A549 (cell line): Measurements from ENCODE around the gene POM121L2. TPM values are rescaled to one million over a fixed set of nuclear protein-coding genes. Genes with fewer than 3 reads are reported as not detected.
A peak's percentile ranks its signal among the peaks of the same experiment; 100 is the strongest.

ENCODE experiments used
- ATAC-seq, 2 experiments: fragments of 200-7000 bp in 1 of 2; fragments of >200 bp in 1 of 2; cut with Nextera tagmentation in 1 of 2; cut with Tn5 transposase in 1 of 2; 3 replicates each; pipeline versions ENCODE4 v1.8.0 to v1.9.1; 2018 to 2020; ENCODE audit warnings: mild to moderate bottlenecking in 1 of 2, moderate library complexity in 1 of 2
- CTCF ChIA-PET: fragments of 300-600 bp; sonication (Branson Sonifier 250); formaldehyde crosslinking; extraction: SDS; loops from one replicate; lab custom pipeline; 2021; ENCODE audit warnings: antibody characterized with exemption, inconsistent platforms; lab: Yijun Ruan, JAX
- POLR2A ChIA-PET: fragments of 350-600 bp; formaldehyde crosslinking; extraction: SDS; loops from one replicate; lab custom pipeline; 2021; ENCODE audit warnings: antibody characterized with exemption, inconsistent platforms; lab: Yijun Ruan, JAX
- DNase-seq, 2 experiments: peaks; one replicate each; pipeline versions ENCODE4 v3.0.0 to v3.0.0-alpha.2; 2011 to 2016; ENCODE audit warnings: low read depth in 1 of 2, low spot score in 1 of 2
- FAIRE-seq: peaks from 2 replicates; lab custom pipeline; 2011; peaks lifted over from hg19 to GRCh38; lab: Jason Lieb, UNC
- H3K27ac ChIP-seq, 2 experiments: fragments of >200 bp; sonication (Bioruptor Twin); formaldehyde crosslinking; 3 replicates each; pipeline ENCODE4 v1.5.1; 2016 to 2017
- H3K4me1 ChIP-seq: fragments of >200 bp; sonication (Bioruptor Twin); formaldehyde crosslinking; 3 replicates; pipeline ENCODE4 v1.6.1; 2016
- H3K4me2 ChIP-seq: fragments of >200 bp; sonication (Bioruptor Twin); formaldehyde crosslinking; 3 replicates; pipeline ENCODE4 v1.6.1; 2016
- H3K4me3 ChIP-seq: fragments of >200 bp; sonication (Bioruptor Twin); formaldehyde crosslinking; 3 replicates; pipeline ENCODE4 v1.5.1; 2016
- H3K9me3 ChIP-seq: fragments of >200 bp; sonication (Bioruptor Twin); formaldehyde crosslinking; 3 replicates; pipeline ENCODE4 v1.6.1; 2016
- CBX2 ChIP-seq: fragments of 200-600 bp; sonication (generic); IDR thresholded peaks from 2 replicates; pipeline ENCODE4 v1.6.1; 2016; ENCODE audit warnings: low read depth, mild to moderate bottlenecking, borderline replicate concordance
- CHD2 ChIP-seq: fragments of 150-350 bp; IDR thresholded peaks from 2 replicates; pipeline ENCODE4 v1.6.1; 2014; ENCODE audit warnings: low read length; ENCODE audit not compliant: partially characterized antibody
- CHD4 ChIP-seq: fragments of 200-600 bp; sonication (generic); IDR thresholded peaks from 2 replicates; pipeline ENCODE4 v1.6.1; 2016; ENCODE audit warnings: antibody characterized with exemption, mild to moderate bottlenecking, borderline replicate concordance
- FOSL2 ChIP-seq, 2 experiments: fragments of 450-650 bp in 1 of 2; fragments of >200 bp in 1 of 2; sonication (Bioruptor Twin) in 1 of 2; formaldehyde crosslinking; IDR thresholded peaks; 2 replicates each; pipeline versions ENCODE4 v1.5.0 to v1.6.1; 2016 to 2020; ENCODE audit warnings: mild to moderate bottlenecking in 1 of 2, moderate library complexity in 1 of 2
- HDAC2 ChIP-seq: fragments of 200-600 bp; sonication (generic); IDR thresholded peaks from 2 replicates; pipeline ENCODE4 v1.6.1; 2016
- HEYL ChIP-seq: fragments of 250-450 bp; sonication (Bioruptor Pico); IDR thresholded peaks from 2 replicates; pipeline ENCODE4 v1.8.0; 2021; ENCODE audit warnings: mild to moderate bottlenecking, moderate library complexity
- HOXA7 ChIP-seq: fragments of 250-450 bp; sonication (Bioruptor Pico); IDR thresholded peaks from 2 replicates; pipeline ENCODE4 v1.5.0; 2020; ENCODE audit warnings: mild to moderate bottlenecking, moderate library complexity
- JUNB ChIP-seq: fragments of >200 bp; sonication (Bioruptor Twin); formaldehyde crosslinking; IDR thresholded peaks from 2 replicates; pipeline ENCODE4 v1.6.1; 2016
- KDM1A ChIP-seq: fragments of 200-600 bp; sonication (generic); IDR thresholded peaks from 2 replicates; pipeline ENCODE4 v1.6.1; 2016; ENCODE audit warnings: low read depth, mild to moderate bottlenecking
- KDM5A ChIP-seq: fragments of 200-600 bp; sonication (generic); IDR thresholded peaks from 2 replicates; pipeline ENCODE4 v1.6.1; 2016; ENCODE audit warnings: antibody characterized with exemption, mild to moderate bottlenecking
- MAFK ChIP-seq: fragments of 450-650 bp; IDR thresholded peaks from 2 replicates; pipeline ENCODE4 v1.6.1; 2014; ENCODE audit not compliant: partially characterized antibody
- MAZ ChIP-seq: fragments of 150-350 bp; IDR thresholded peaks from 2 replicates; pipeline ENCODE4 v1.6.1; 2014; ENCODE audit warnings: antibody characterized with exemption, low read depth, low read length, borderline replicate concordance
- MYC ChIP-seq: IDR thresholded peaks from 2 replicates; pipeline ENCODE4 v1.6.1; 2012; ENCODE audit warnings: mild to moderate bottlenecking, inconsistent platforms, low read length, improper control_type of control experiment, borderline replicate concordance
- NPAS2 ChIP-seq: fragments of 250-450 bp; sonication (Bioruptor Pico); IDR thresholded peaks from 2 replicates; pipeline ENCODE4 v1.8.0; 2022; ENCODE audit warnings: mild to moderate bottlenecking, moderate library complexity, borderline replicate concordance
- NR3C1 ChIP-seq: fragments of >200 bp; sonication (Bioruptor Twin); formaldehyde crosslinking; IDR thresholded peaks from 3 replicates; pipeline ENCODE4 v1.6.1; 2017
- PHF8 ChIP-seq: fragments of 200-600 bp; sonication (generic); IDR thresholded peaks from 2 replicates; pipeline ENCODE4 v1.6.1; 2016; ENCODE audit warnings: low read depth, mild to moderate bottlenecking, antibody characterized with exemption, moderate library complexity, borderline replicate concordance
- POLR2A ChIP-seq: IDR thresholded peaks from 2 replicates; pipeline ENCODE4 v1.6.1; 2012; ENCODE audit warnings: mild to moderate bottlenecking, low read length
- POLR2AphosphoS2 ChIP-seq: conservative IDR thresholded peaks from 2 replicates; pipeline ENCODE4 v1.6.1; 2012; ENCODE audit warnings: low read length, improper control_type of control experiment, inconsistent platforms
- RCOR1 ChIP-seq: fragments of 150-350 bp; IDR thresholded peaks from 2 replicates; pipeline ENCODE4 v1.6.1; 2014; ENCODE audit warnings: antibody characterized with exemption, low read length, low read depth
- RNF2 ChIP-seq: fragments of 200-600 bp; sonication (generic); IDR thresholded peaks from 2 replicates; pipeline ENCODE4 v1.6.1; 2016; ENCODE audit warnings: low read depth, mild to moderate bottlenecking, antibody characterized with exemption, moderate library complexity, borderline replicate concordance
- SREBF2 ChIP-seq: fragments of 450-650 bp; IDR thresholded peaks from 2 replicates; pipeline ENCODE4 v1.6.1; 2014; ENCODE audit warnings: mild to moderate bottlenecking, moderate library complexity
- TFCP2L1 ChIP-seq: fragments of 250-450 bp; sonication (Bioruptor Pico); IDR thresholded peaks from 2 replicates; pipeline ENCODE4 v1.5.0; 2021; ENCODE audit warnings: mild to moderate bottlenecking
- WGBS: methylation state at CpG from one replicate; pipeline ENCODE4 v1.1.6; 2017; ENCODE audit errors: missing lambda C conversion rate; 5-methylcytosine and 5-hydroxymethylcytosine counted together
- polyA plus RNA-seq, 4 experiments: library from polyadenylated mRNA; depleted of rRNA in 3 of 4; stranded (reverse); fragments of >200 nt; fragmentation: RNase III in 1 of 4; extraction: RNeasy Plus Mini Kit Qiagen cat#74134 plus additional on column Dnase treatment in 1 of 4; gene quantifications; 2 replicates in 3 of 4; 3 replicates in 1 of 4; pipeline ENCODE4 v1.2.3, GENCODE V29; 2011 to 2017
- TF ChIP-seq, protein P1 (sequence below): fragments of 250-450 bp; sonication (Bioruptor Pico); IDR thresholded peaks from 2 replicates; pipeline ENCODE4 v1.5.0; 2020; ENCODE audit warnings: low read depth, mild to moderate bottlenecking, moderate library complexity
- TF ChIP-seq, protein P2 (sequence below): IDR thresholded peaks from 2 replicates; pipeline ENCODE4 v1.6.1; 2012
- TF ChIP-seq, protein P3 (sequence below): fragments of 450-650 bp; IDR thresholded peaks from 2 replicates; pipeline ENCODE4 v1.6.1; 2014; ENCODE audit warnings: antibody characterized with exemption
- TF ChIP-seq, protein P4 (sequence below): fragments of >200 bp; sonication (Bioruptor Twin); formaldehyde crosslinking; IDR thresholded peaks from 3 replicates; pipeline ENCODE4 v1.6.1; 2016
- TF ChIP-seq, protein P5 (sequence below): IDR thresholded peaks from 2 replicates; pipeline ENCODE4 v1.6.1; 2012; ENCODE audit warnings: low read depth, borderline replicate concordance

POM121L2 gene
- polyA plus RNA-seq, 2 of the 4 experiments (the other 2 are of a cell fraction): 0.09 TPM; not detected in 1

DNA sequence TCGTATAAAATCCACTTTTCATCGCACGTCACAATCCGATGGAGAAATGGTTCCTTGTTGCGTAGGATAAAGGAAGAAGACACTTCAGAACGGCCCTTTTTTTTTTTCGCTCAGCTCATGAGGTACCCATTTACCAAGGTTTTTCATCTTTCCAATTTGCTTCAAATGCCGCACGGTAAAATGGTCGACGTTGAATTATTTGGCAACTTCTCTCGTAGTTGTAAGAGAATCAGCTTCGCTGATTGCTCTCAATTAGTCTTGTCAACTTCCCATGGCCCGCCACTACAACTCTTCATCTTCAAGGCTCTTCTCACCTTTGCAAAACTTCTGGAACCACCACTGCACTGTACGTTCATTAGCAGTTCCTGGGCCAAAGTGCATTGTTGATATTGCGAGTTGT is 28.8 kb downstream of the POM121L2 start (continued):
- TF ChIP-seq, protein P1, sequence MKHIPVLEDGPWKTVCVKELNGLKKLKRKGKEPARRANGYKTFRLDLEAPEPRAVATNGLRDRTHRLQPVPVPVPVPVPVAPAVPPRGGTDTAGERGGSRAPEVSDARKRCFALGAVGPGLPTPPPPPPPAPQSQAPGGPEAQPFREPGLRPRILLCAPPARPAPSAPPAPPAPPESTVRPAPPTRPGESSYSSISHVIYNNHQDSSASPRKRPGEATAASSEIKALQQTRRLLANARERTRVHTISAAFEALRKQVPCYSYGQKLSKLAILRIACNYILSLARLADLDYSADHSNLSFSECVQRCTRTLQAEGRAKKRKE: no peak
- TF ChIP-seq POLR2AphosphoS2 (no peak), MAZ (no peak)

DNA sequence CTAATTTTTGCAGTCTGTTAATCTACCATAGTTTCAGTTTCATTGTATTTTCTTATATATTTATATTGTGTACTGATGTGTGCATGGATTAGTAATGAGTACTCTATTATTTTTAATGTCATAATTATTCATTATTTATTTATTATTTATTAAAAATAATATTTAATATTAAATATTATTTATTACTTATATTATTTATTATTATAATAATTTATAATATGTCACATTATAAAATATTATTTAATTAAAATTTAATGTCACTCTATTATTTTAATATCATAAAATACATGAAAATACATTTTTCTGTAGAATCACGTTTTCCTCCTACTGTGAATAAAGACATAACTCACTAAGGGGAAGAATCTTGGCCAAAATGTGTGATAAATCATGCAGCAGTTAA is 30.5 kb downstream of the POM121L2 start:
- ChIA-PET POLR2A (no interaction called here), CTCF (no interaction called here)
- no peaks in the 10 kb centered on the region for H3K9me3 ChIP-seq
- TF ChIP-seq CHD4 (no peak), KDM5A (no peak), CHD2 (no peak), TFCP2L1 (no peak), CBX2 (no peak), RNF2 (no peak), NR3C1 (no peak), HEYL (CRISPR knock-in tag) (no peak), NPAS2 (CRISPR knock-in tag) (no peak), JUNB (no peak), POLR2AphosphoS2 (no peak)
- TF ChIP-seq, protein P2, sequence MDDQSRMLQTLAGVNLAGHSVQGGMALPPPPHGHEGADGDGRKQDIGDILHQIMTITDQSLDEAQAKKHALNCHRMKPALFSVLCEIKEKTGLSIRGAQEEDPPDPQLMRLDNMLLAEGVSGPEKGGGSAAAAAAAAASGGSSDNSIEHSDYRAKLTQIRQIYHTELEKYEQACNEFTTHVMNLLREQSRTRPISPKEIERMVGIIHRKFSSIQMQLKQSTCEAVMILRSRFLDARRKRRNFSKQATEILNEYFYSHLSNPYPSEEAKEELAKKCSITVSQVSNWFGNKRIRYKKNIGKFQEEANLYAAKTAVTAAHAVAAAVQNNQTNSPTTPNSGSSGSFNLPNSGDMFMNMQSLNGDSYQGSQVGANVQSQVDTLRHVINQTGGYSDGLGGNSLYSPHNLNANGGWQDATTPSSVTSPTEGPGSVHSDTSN: no peak
- TF ChIP-seq, protein P3, sequence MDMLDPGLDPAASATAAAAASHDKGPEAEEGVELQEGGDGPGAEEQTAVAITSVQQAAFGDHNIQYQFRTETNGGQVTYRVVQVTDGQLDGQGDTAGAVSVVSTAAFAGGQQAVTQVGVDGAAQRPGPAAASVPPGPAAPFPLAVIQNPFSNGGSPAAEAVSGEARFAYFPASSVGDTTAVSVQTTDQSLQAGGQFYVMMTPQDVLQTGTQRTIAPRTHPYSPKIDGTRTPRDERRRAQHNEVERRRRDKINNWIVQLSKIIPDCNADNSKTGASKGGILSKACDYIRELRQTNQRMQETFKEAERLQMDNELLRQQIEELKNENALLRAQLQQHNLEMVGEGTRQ: no peak
- TF ChIP-seq, protein P4, sequence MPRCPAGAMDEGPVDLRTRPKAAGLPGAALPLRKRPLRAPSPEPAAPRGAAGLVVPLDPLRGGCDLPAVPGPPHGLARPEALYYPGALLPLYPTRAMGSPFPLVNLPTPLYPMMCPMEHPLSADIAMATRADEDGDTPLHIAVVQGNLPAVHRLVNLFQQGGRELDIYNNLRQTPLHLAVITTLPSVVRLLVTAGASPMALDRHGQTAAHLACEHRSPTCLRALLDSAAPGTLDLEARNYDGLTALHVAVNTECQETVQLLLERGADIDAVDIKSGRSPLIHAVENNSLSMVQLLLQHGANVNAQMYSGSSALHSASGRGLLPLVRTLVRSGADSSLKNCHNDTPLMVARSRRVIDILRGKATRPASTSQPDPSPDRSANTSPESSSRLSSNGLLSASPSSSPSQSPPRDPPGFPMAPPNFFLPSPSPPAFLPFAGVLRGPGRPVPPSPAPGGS: no peak
- peak overlapping the region; percentile 62; the same call in 2 of the 3 replicates for H3K4me3 ChIP-seq
- no peak for DNase-seq
- ATAC-seq: no peak
- FAIRE-seq: no peak
- no peaks in the 10 kb centered on the region for H3K4me1 ChIP-seq
- no peak overlapping the region for H3K27ac ChIP-seq
- H3K4me2 ChIP-seq: peak overlapping the region; percentile 72
- WGBS: 37% methylated on average over 1 of the region's 1 CpG

DNA sequence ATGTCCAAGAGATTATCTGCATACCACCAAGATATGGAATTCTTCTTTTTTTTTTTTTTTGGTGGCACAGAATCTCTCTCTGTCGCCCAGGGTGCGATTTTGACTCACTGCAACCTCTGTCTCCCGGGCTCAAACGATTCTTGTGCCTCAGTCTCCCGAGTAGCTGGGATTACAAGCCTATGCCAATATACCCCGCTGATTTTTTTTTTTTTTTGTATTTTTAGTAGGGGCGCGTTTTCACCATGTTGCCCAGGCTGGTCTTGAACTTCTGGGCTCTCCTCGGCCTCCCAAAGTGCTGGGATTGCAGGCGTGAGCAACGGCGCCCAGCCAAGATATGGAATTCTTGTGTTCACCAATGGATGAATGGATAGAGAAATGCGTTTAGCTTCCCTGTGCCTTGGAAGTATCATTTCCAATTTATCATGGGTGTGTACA is 31.0 kb downstream of the POM121L2 start:
- Histone ChIP-seq H3K4me1 (no peaks in the 10 kb centered on the region), H3K4me3 (peak overlapping the region; percentile 62), H3K9me3 (no peaks in the 10 kb centered on the region), H3K4me2 (peak overlapping the region; percentile 72), H3K27ac (peak overlapping the region; percentile 62 to 80)
- WGBS: under 1% methylated on average over 13 of the region's 13 CpGs
- POLR2A ChIA-PET: no interaction called here
- FAIRE-seq (no peak), ATAC-seq (peak in 1 of 2 experiments; percentile 48; a peak in 3 of 6 replicates), DNase-seq (peak in 1 of 2 experiments; percentile 63)
- CTCF ChIA-PET: interaction anchor here (0.6 kb wide), 1 partner anchor 34 kb away, joined by 4 read pairs; no protein-coding TSS in a partner anchor
- TF ChIP-seq SREBF2: no peak
- no peak for TF ChIP-seq MYC
- TF ChIP-seq MAZ: no peak
- TF ChIP-seq POLR2A: no peak
- TF ChIP-seq HDAC2: no peak
- TF ChIP-seq, protein P1: no peak
- no peak for TF ChIP-seq MAFK
- no peak for TF ChIP-seq HOXA7 (CRISPR knock-in tag)
- no peak for TF ChIP-seq FOSL2 (IDR thresholded peaks at IDR 0.05)
- TF ChIP-seq FOSL2 (CRISPR knock-in tag; IDR thresholded peaks at IDR 0.05): no peak
- no peak for TF ChIP-seq PHF8
- TF ChIP-seq, protein P5, sequence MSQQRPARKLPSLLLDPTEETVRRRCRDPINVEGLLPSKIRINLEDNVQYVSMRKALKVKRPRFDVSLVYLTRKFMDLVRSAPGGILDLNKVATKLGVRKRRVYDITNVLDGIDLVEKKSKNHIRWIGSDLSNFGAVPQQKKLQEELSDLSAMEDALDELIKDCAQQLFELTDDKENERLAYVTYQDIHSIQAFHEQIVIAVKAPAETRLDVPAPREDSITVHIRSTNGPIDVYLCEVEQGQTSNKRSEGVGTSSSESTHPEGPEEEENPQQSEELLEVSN: no peak
- no peak for TF ChIP-seq RCOR1
- TF ChIP-seq KDM1A: no peak
